ENCODE measurements around the gene DPH2. TPM values are rescaled to one million over a fixed set of nuclear protein-coding genes. Genes with fewer than 3 reads are reported as not detected.

DPH2 gene
- total and polyA plus RNA-seq, 10 of the 15 experiments (the other 5 are each of a cell fraction or from before 2014, with no cell fraction given) = 13.1 to 82.9 (median 52.0) TPM

DNA sequence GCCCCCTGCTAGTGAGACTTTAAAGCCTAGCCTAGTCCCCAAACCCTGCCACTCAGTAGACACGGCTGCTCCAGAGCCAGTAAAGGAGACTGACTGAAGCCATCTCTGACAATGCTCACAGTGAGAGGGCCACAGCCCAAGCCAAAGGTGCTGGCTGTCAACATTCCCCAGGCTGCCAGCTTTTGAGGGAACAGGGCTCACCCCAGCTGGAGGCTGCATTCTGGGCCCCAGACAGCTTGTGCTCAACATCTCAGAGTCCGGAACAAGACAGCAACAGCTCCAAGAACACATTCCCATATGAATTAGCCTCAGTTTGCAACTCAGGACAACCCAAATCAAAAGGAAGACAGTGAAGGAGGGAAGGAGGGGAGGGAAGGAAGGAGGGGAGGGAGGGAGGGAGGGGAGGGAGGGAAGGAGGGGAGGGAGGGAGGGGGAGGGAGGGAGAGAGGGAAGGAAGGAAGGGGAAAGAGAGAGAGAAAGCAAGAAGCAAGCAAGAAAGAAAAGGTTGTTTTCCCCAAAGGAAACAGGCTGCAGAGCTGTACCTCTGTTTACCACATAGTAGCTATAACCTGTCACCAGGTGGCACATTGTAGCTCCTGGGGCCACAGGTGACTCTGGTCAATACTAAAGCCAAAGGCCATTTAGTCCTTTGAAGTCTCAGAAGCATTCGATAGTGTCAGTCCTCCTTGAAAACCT, 30.8 kb upstream of the DPH2 start:
- Histone ChIP-seq H3K4me2 (ENCODE audit: control insufficient read depth, insufficient read depth) (no peak overlapping the region), H4K20me1 (ENCODE audit: control insufficient read depth, insufficient read depth) (no peaks in the 10 kb centered on the region), H3K9ac (ENCODE audit: control insufficient read depth, insufficient read depth, low read length) (no peak overlapping the region), H3K9me3 (replicated peaks; ENCODE audit: control insufficient read depth, insufficient read depth, low read length) (no peaks in the 10 kb centered on the region), H3K36me3 (ENCODE audit: control insufficient read depth in 2 of 2, insufficient read depth in 2 of 2, low read length in 1 of 2) (no peaks in the 10 kb centered on the region), H3K27ac (ENCODE audit: control insufficient read depth, insufficient read depth) (no peak overlapping the region), H3K79me2 (ENCODE audit: control insufficient read depth, insufficient read depth, low read length) (no peaks in the 10 kb centered on the region), H3K27me3 (replicated peaks in 1 of 2; ENCODE audit: control insufficient read depth in 2 of 2, insufficient read depth in 2 of 2, low read length in 1 of 2) (no peaks in the 10 kb centered on the region), H3K4me1 (ENCODE audit: control insufficient read depth, insufficient read depth, low read length) (peaks cover 3% of the 10 kb centered on the region), H2AFZ (ENCODE audit: control insufficient read depth, low read depth, low read length) (no peak overlapping the region), H3K4me3 (no peak overlapping the region)
- in situ Hi-C loops (cut with MboI) = loop anchor here (5.0 kb wide), 1 partner anchor 412 kb away; no protein-coding TSS in a partner anchor
- SMC1A ChIA-PET (ENCODE audit: uncharacterized antibody, unreplicated experiment) = interaction anchor here (0.5 to 8.7 kb wide), 2 partner anchors 62 to 172 kb away, joined by 3 to 481 read pairs; no protein-coding TSS in a partner anchor
- CTCF ChIA-PET = interaction anchor here (1.0 to 19.3 kb wide), 6 partner anchors 9 to 188 kb away, joined by 3 to 1117 read pairs (median 4); no protein-coding TSS in a partner anchor
- POLR2A ChIA-PET = no interaction called here
- RAD21 ChIA-PET (ENCODE audit: unreplicated experiment) = interaction anchor here (13.3 kb wide), 1 partner anchor 172 kb away, joined by 587 read pairs; no protein-coding TSS in a partner anchor
- FAIRE-seq = no peak
- ATAC-seq = no peak
- BruUV-seq (replicated peaks) = no TSS peak
- no peak for DNase-seq (ENCODE audit: low read depth, low spot score)
- intact Hi-C loops (cut with micrococcal nuclease; ENCODE audit: unreplicated experiment) = no loop called here
- WGBS (ENCODE audit: insufficient coverage, insufficient replicate concordance, low lambda C conversion rate, missing lambda C conversion rate) = 100% methylated on average over 3 of the region's 3 CpGs
- TF ChIP-seq KLF5 (IDR thresholded peaks at IDR 0.05; ENCODE audit: partially characterized antibody) = no peak
- no peak for TF ChIP-seq FOXM1 (IDR thresholded peaks at IDR 0.05; ENCODE audit: low read depth, low read length)
- no peak for TF ChIP-seq EED (IDR thresholded peaks at IDR 0.05; ENCODE audit: low read depth)
- no peak for TF ChIP-seq KDM1A (IDR thresholded peaks at IDR 0.05; ENCODE audit: borderline replicate concordance)
- TF ChIP-seq TCF7 (IDR thresholded peaks at IDR 0.05; ENCODE audit: borderline replicate concordance) = no peak
- TF ChIP-seq EP300 (IDR thresholded peaks at IDR 0.05; ENCODE audit: borderline replicate concordance in 1 of 2, control insufficient read depth in 1 of 2, low read depth in 2 of 2, low read length in 2 of 2) = no peak
- TF ChIP-seq SIN3A (IDR thresholded peaks at IDR 0.05; ENCODE audit: low read depth, low read length) = no peak
- no peak for TF ChIP-seq ZNF24 (IDR thresholded peaks at IDR 0.05)
- TF ChIP-seq PAX5 (IDR thresholded peaks at IDR 0.05; ENCODE audit: borderline replicate concordance, low read depth, low read length) = no peak
- TF ChIP-seq RCOR1 (conservative IDR thresholded peaks at IDR 0.05; ENCODE audit: low read depth, low read length) = no peak
- no peak for TF ChIP-seq NRF1 (conservative IDR thresholded peaks at IDR 0.05; ENCODE audit: low read depth, low read length)
- TF ChIP-seq, protein P1, sequence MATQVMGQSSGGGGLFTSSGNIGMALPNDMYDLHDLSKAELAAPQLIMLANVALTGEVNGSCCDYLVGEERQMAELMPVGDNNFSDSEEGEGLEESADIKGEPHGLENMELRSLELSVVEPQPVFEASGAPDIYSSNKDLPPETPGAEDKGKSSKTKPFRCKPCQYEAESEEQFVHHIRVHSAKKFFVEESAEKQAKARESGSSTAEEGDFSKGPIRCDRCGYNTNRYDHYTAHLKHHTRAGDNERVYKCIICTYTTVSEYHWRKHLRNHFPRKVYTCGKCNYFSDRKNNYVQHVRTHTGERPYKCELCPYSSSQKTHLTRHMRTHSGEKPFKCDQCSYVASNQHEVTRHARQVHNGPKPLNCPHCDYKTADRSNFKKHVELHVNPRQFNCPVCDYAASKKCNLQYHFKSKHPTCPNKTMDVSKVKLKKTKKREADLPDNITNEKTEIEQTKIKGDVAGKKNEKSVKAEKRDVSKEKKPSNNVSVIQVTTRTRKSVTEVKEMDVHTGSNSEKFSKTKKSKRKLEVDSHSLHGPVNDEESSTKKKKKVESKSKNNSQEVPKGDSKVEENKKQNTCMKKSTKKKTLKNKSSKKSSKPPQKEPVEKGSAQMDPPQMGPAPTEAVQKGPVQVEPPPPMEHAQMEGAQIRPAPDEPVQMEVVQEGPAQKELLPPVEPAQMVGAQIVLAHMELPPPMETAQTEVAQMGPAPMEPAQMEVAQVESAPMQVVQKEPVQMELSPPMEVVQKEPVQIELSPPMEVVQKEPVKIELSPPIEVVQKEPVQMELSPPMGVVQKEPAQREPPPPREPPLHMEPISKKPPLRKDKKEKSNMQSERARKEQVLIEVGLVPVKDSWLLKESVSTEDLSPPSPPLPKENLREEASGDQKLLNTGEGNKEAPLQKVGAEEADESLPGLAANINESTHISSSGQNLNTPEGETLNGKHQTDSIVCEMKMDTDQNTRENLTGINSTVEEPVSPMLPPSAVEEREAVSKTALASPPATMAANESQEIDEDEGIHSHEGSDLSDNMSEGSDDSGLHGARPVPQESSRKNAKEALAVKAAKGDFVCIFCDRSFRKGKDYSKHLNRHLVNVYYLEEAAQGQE (IDR thresholded peaks at IDR 0.05; ENCODE audit: low read depth, low read length) = no peak
- no peak for TF ChIP-seq PRDM15 (CRISPR knock-in tag; IDR thresholded peaks at IDR 0.05)
- no peak for TF ChIP-seq SUPT20H (IDR thresholded peaks at IDR 0.05; ENCODE audit: borderline replicate concordance, control insufficient read depth, low read depth, low read length)
- TF ChIP-seq GATAD2B (conservative IDR thresholded peaks at IDR 0.05; ENCODE audit: low read depth) = no peak
- TF ChIP-seq NFXL1 (IDR thresholded peaks at IDR 0.05; ENCODE audit: borderline replicate concordance) = no peak
- no peak for TF ChIP-seq TCF12 (IDR thresholded peaks at IDR 0.05; ENCODE audit: low read depth, low read length)
- no peak for TF ChIP-seq MYB (IDR thresholded peaks at IDR 0.05; ENCODE audit: borderline replicate concordance, low read depth, low read length)

Data from GM12878 (cell line).